IMR-90 (cell line): ENCODE data around the gene INPP5D. TPM values are rescaled to one million over a fixed set of nuclear protein-coding genes. Genes with fewer than 3 reads are reported as not detected.

Source experiments
- ATAC-seq: fragments of 200-7000 bp; cut with Tn5 transposase; 2 replicates; pipeline ENCODE4 v1.9.1; 2020; ENCODE audit warnings: low read depth, mild to moderate bottlenecking, moderate library complexity
- BruUV-seq: library from RNA; stranded (reverse); fragments of 400-500 nt; replicated peaks from 2 replicates; lab custom pipeline; 2021; lab: Mats Ljungman, UMichigan
- CTCF ChIA-PET: fragments of 300-600 bp; formaldehyde crosslinking; extraction: SDS; loops from one replicate; lab custom pipeline; 2021; ENCODE audit warnings: antibody characterized with exemption; lab: Yijun Ruan, JAX
- POLR2A ChIA-PET: fragments of 300-600 bp; sonication (Branson Sonifier 250); formaldehyde crosslinking; loops from one replicate; lab custom pipeline; 2022; ENCODE audit warnings: antibody characterized with exemption; ENCODE audit not compliant: unreplicated experiment; lab: Charles Lee
- DNase-seq: peaks from one replicate; pipeline ENCODE4 v3.0.0; 2013
- H2AFZ ChIP-seq: replicated peaks from 2 replicates; pipeline ENCODE3; 2013; ENCODE audit warnings: low read length, mild to moderate bottlenecking; ENCODE audit not compliant: poor library complexity
- H2AK5ac ChIP-seq: 2 replicates; pipeline ENCODE4 v1.6.1; 2013; ENCODE audit warnings: low read depth, low read length, inconsistent platforms
- H2AK9ac ChIP-seq: replicated peaks from 2 replicates; pipeline ENCODE3; 2013; ENCODE audit warnings: mild to moderate bottlenecking, low read depth, low read length, moderate library complexity; ENCODE audit not compliant: poor library complexity
- H2BK120ac ChIP-seq: 2 replicates; pipeline ENCODE4 v1.6.1; 2013; ENCODE audit warnings: low read depth, low read length, inconsistent platforms
- H2BK15ac ChIP-seq: 3 replicates; pipeline ENCODE4 v1.6.1; 2013; ENCODE audit warnings: low read depth, low read length, inconsistent platforms
- H2BK20ac ChIP-seq: 2 replicates; pipeline ENCODE4 v1.6.1; 2013; ENCODE audit warnings: low read depth, mild to moderate bottlenecking, inconsistent platforms, low read length, moderate library complexity
- H2BK5ac ChIP-seq: 2 replicates; pipeline ENCODE4 v1.6.1; 2013; ENCODE audit warnings: mild to moderate bottlenecking, low read depth, low read length, inconsistent platforms; ENCODE audit not compliant: poor library complexity, severe bottlenecking
- H3K14ac ChIP-seq: replicated peaks from 2 replicates; pipeline ENCODE4 v1.6.1; 2013; ENCODE audit warnings: low read depth, low read length, inconsistent platforms
- H3K18ac ChIP-seq: 2 replicates; pipeline ENCODE4 v1.6.1; 2013; ENCODE audit warnings: low read depth, low read length, control low read depth
- H3K23ac ChIP-seq: 2 replicates; pipeline ENCODE4 v1.6.1; 2013; ENCODE audit warnings: low read depth, low read length, inconsistent platforms
- H3K27ac ChIP-seq: 2 replicates; pipeline ENCODE4 v1.5.1; 2013; ENCODE audit warnings: mild to moderate bottlenecking, control low read depth, low read length; ENCODE audit not compliant: insufficient read depth
- H3K27me3 ChIP-seq: 2 replicates; pipeline ENCODE4 v1.6.1; 2013; ENCODE audit warnings: low read length; ENCODE audit not compliant: control insufficient read depth, insufficient read depth
- H3K36me3 ChIP-seq: 2 replicates; pipeline ENCODE4 v1.6.1; 2013; ENCODE audit warnings: low read length, mixed read lengths; ENCODE audit not compliant: control insufficient read depth, insufficient read depth
- H3K4ac ChIP-seq: 2 replicates; pipeline ENCODE4 v1.6.1; 2013; ENCODE audit warnings: low read depth, low read length, inconsistent platforms
- H3K4me1 ChIP-seq: 2 replicates; pipeline ENCODE4 v1.6.1; 2013; ENCODE audit warnings: low read length, mixed read lengths; ENCODE audit not compliant: control insufficient read depth, insufficient read depth
- H3K4me2 ChIP-seq: 2 replicates; pipeline ENCODE4 v1.6.1; 2013; ENCODE audit warnings: low read depth, mild to moderate bottlenecking, control low read depth, low read length, moderate library complexity
- H3K4me3 ChIP-seq: 2 replicates; pipeline ENCODE4 v1.5.1; 2013; ENCODE audit warnings: low read depth, mild to moderate bottlenecking, control low read depth, low read length, moderate library complexity; ENCODE audit not compliant: insufficient read depth
- H3K56ac ChIP-seq: 2 replicates; pipeline ENCODE4 v1.6.1; 2013; ENCODE audit warnings: low read length, inconsistent platforms; ENCODE audit not compliant: insufficient read depth; ENCODE audit errors: extremely low read depth
- H3K79me1 ChIP-seq, 2 experiments: 2 replicates each; pipeline ENCODE4 v1.6.1; 2013; ENCODE audit warnings: low read length in 2 of 2, inconsistent platforms in 1 of 2, low read depth in 1 of 2
- H3K9ac ChIP-seq: 2 replicates; pipeline ENCODE4 v1.6.1; 2013; ENCODE audit warnings: low read depth, low read length, control low read depth
- H3K9me1 ChIP-seq: 2 replicates; pipeline ENCODE4 v1.6.1; 2013; ENCODE audit warnings: low read length, inconsistent platforms; ENCODE audit not compliant: insufficient read depth
- H3K9me3 ChIP-seq: 2 replicates; pipeline ENCODE4 v1.6.1; 2013; ENCODE audit warnings: low read length; ENCODE audit not compliant: control insufficient read depth, insufficient read depth
- H4K20me1 ChIP-seq: 2 replicates; pipeline ENCODE4 v1.6.1; 2013; ENCODE audit warnings: low read length, inconsistent platforms; ENCODE audit not compliant: insufficient read depth
- H4K5ac ChIP-seq: 2 replicates; pipeline ENCODE4 v1.6.1; 2013; ENCODE audit warnings: mild to moderate bottlenecking, low read depth, low read length, control low read depth
- H4K8ac ChIP-seq, 2 experiments: 2 replicates each; pipeline ENCODE4 v1.6.1; 2013; ENCODE audit warnings: low read depth in 2 of 2, low read length in 2 of 2, control low read depth in 1 of 2, inconsistent platforms in 1 of 2
- H4K91ac ChIP-seq: 2 replicates; pipeline ENCODE4 v1.6.1; 2013; ENCODE audit warnings: low read depth, low read length, inconsistent platforms; ENCODE audit not compliant: insufficient read depth
- CHD1 ChIP-seq: IDR thresholded peaks from 2 replicates; pipeline ENCODE4 v1.6.1; 2012; ENCODE audit warnings: low read depth, low read length, improper control_type of control experiment
- CTCF ChIP-seq: conservative IDR thresholded peaks from 2 replicates; pipeline ENCODE4 v1.5.1; 2012; ENCODE audit warnings: mild to moderate bottlenecking, low read depth, low read length, improper control_type of control experiment
- MAFK ChIP-seq: IDR thresholded peaks from 2 replicates; pipeline ENCODE4 v1.6.1; 2012; ENCODE audit warnings: low read depth, low read length, improper control_type of control experiment
- POLR2A ChIP-seq: IDR thresholded peaks from 2 replicates; pipeline ENCODE4 v1.6.1; 2012; ENCODE audit warnings: mild to moderate bottlenecking, low read depth, low read length
- RCOR1 ChIP-seq: IDR thresholded peaks from 2 replicates; pipeline ENCODE4 v1.6.1; 2012; ENCODE audit warnings: mild to moderate bottlenecking, low read length, improper control_type of control experiment; ENCODE audit not compliant: insufficient replicate concordance
- SMC3 ChIP-seq: fragments of 150-350 bp; IDR thresholded peaks from 2 replicates; pipeline ENCODE4 v1.6.1; 2016; ENCODE audit warnings: low read depth, mild to moderate bottlenecking, antibody characterized with exemption, low read length, moderate library complexity
- WGBS, 2 experiments: methylation state at CpG; one replicate each; pipeline versions ENCODE4 v1.1.5 to v1.1.7; 2013; ENCODE audit warnings: missing lambda C conversion rate in 2 of 2; ENCODE audit not compliant: insufficient read length in 1 of 2; ENCODE audit errors: extremely low coverage in 2 of 2; 5-methylcytosine and 5-hydroxymethylcytosine counted together
- dilution Hi-C: fragments of 300-500 bp; cut with HindIII; formaldehyde crosslinking; loops from one replicate; pipeline ENCODE4 v1.14.3; 2018; ENCODE audit warnings: low sequenced_read_pairs; ENCODE audit not compliant: unreplicated experiment
- in situ Hi-C: fragments of 300-500 bp; cut with MboI; formaldehyde crosslinking; loops from 3 replicates; pipeline ENCODE4 v1.14.3; 2019; ENCODE audit warnings: low sequenced_read_pairs, inconsistent platforms, mixed read lengths
- intact Hi-C: fragments of 100-400 bp; cut with micrococcal nuclease; formaldehyde crosslinking; loops from 2 replicates; pipeline ENCODE4 v1.10.0; 2022
- polyA plus RNA-seq, 3 experiments: library from polyadenylated mRNA; depleted of rRNA; stranded (reverse); fragments of >200 nt; gene quantifications; 2 replicates each; pipeline ENCODE4 v1.2.3, GENCODE V29; 2012; ENCODE audit warnings: low replicate concordance in 1 of 3
- total RNA-seq: library from RNA; depleted of rRNA; stranded (reverse); fragments of >200 nt; gene quantifications from 2 replicates; pipeline ENCODE4 v1.2.3, GENCODE V29; 2012
- TF ChIP-seq, protein P1 (sequence below): fragments of 150-350 bp; IDR thresholded peaks from 2 replicates; pipeline ENCODE4 v1.6.1; 2016; ENCODE audit warnings: low read depth, mild to moderate bottlenecking, low read length, moderate library complexity, borderline replicate concordance
- TF ChIP-seq, protein P2 (sequence below): fragments of 150-350 bp; IDR thresholded peaks from 2 replicates; pipeline ENCODE4 v1.6.1; 2017; ENCODE audit warnings: mild to moderate bottlenecking, antibody characterized with exemption, low read length, low read depth

The INPP5D gene
- total and polyA plus RNA-seq, 2 of the 4 experiments (the other 2 are of a cell fraction): 0.18 to 0.29 TPM

DNA sequence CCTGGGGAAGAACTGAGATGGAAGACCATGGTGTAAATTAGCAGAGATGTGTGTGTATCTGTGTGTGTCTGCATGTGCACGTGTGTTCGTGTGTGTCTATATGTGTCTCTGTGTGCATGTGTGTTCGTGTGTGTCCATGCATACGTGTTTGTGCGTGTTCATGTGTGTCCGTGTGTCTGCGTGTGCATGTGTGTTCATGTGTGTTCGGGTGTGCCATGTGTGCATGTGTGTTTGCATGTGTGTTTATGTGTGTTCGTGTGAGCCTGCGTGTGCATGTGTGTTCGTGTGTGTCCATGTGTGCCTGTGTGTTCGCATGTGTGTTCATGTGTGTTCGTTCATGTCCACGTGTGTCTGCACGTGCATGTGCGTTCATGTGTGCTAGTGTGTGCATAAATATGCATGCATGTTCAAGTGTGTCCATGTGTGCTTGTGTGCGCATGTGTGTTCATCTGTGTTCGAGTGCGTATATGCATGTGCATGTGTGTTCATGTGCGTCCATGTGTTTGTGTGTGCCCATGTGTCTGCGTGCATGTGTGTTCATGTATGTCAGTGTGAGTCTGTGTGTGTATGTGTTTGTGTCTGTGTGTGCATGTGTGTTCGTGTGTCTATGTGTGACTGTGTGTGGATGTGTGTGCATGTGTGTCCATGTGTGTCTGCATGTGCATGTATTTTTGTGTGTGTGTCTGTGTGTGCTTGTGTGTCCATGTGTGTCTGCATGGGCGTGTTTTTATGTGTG lies 24.5 kb upstream of the INPP5D start:
- ChIA-PET POLR2A (no interaction called here), CTCF (no interaction called here)
- Histone ChIP-seq H3K9me3 (peaks cover 4% of the 10 kb centered on the region; the same call in 1 of the 2 replicates), H2BK20ac (no peak overlapping the region), H3K79me1 (no peaks in the 10 kb centered on the region), H3K27ac (no peak overlapping the region), H2BK15ac (no peak overlapping the region), H3K4ac (no peak overlapping the region), H2BK120ac (no peak overlapping the region), H4K20me1 (no peaks in the 10 kb centered on the region), H3K4me1 (no peaks in the 10 kb centered on the region), H4K8ac (no peak overlapping the region), H3K4me2 (no peak overlapping the region), H3K36me3 (no peaks in the 10 kb centered on the region), H2BK5ac (no peak overlapping the region), H4K5ac (no peak overlapping the region), H2AFZ (no peak overlapping the region), H3K18ac (no peak overlapping the region), H3K23ac (no peak overlapping the region), H2AK5ac (no peak overlapping the region), H3K27me3 (peaks cover 9% of the 10 kb centered on the region), H3K14ac (no peak overlapping the region), H2AK9ac (no peak overlapping the region), H3K9ac (no peak overlapping the region), H4K91ac (no peak overlapping the region), H3K4me3 (no peak overlapping the region), H3K9me1 (peaks cover 8% of the 10 kb centered on the region; the same call in 1 of the 2 replicates), H3K56ac (no peak overlapping the region)
- in situ Hi-C loops: no loop called here
- no peak for TF ChIP-seq RCOR1
- TF ChIP-seq POLR2A: no peak
- no peak for TF ChIP-seq CTCF
- no peak for TF ChIP-seq SMC3
- no peak for TF ChIP-seq CHD1
- TF ChIP-seq, protein P1, sequence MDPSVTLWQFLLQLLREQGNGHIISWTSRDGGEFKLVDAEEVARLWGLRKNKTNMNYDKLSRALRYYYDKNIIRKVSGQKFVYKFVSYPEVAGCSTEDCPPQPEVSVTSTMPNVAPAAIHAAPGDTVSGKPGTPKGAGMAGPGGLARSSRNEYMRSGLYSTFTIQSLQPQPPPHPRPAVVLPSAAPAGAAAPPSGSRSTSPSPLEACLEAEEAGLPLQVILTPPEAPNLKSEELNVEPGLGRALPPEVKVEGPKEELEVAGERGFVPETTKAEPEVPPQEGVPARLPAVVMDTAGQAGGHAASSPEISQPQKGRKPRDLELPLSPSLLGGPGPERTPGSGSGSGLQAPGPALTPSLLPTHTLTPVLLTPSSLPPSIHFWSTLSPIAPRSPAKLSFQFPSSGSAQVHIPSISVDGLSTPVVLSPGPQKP: no peak
- no peak for TF ChIP-seq MAFK
- TF ChIP-seq, protein P2, sequence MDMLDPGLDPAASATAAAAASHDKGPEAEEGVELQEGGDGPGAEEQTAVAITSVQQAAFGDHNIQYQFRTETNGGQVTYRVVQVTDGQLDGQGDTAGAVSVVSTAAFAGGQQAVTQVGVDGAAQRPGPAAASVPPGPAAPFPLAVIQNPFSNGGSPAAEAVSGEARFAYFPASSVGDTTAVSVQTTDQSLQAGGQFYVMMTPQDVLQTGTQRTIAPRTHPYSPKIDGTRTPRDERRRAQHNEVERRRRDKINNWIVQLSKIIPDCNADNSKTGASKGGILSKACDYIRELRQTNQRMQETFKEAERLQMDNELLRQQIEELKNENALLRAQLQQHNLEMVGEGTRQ: no peak
- dilution Hi-C loops: no loop called here
- ATAC-seq (no peak), DNase-seq (no peak)
- BruUV-seq: no TSS peak
- intact Hi-C loops: no loop called here
- WGBS, 2 experiments: 86% methylated on average over 14 of the region's 23 CpGs; no CpG with 5 or more reads in 1 of the 2 experiments
